ENCODE measurements around the gene NAPA.

DNA sequence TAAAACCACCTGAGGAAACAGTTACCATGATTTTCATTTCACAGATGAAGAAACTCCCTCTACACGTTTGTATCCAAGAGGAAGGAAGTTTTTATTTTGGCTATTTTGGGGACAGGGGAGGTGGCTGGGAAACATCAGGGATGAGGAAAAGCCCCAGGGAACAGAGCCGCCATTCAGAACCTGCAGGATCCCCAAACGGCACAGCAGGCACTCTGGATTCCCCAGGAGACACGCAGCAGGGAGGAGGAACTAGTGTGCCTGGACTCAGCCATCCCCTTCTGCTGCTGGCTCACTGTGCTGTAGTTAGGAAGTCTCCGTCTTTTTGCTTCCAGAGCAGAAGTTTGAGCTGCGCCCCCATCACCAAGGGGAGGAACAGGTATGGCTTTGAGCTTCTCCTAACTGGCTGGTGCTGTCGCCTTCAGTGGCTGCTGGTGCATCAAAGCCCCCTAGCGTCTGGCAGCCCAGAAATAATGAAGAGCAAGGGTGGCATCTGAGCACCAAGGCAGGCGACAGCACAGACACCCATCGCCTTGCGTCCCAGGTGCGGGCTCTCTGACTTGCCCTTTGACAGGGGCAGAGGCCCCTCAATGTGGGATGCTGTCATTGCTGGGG, 4.2 kb downstream of the NAPA start:
- TF ChIP-seq POLR2A (IDR thresholded peaks at IDR 0.05; ENCODE audit: low read depth, low read length) (no peak), TAF1 (IDR thresholded peaks at IDR 0.05; ENCODE audit: borderline replicate concordance, low read depth, low read length) (no peak)
